Common myeloid progenitor, CD34-positive (primary cell): ENCODE data around the gene SYNJ2.
A peak's percentile ranks its signal among the peaks of the same experiment; 100 is the strongest.

Experiments used
- CTCF ChIA-PET: fragments of 350-600 bp; sonication (Branson Sonifier 250); formaldehyde crosslinking; loops from one replicate; lab custom pipeline; 2021; ENCODE audit warnings: antibody characterized with exemption; lab: Charles Lee
- POLR2A ChIA-PET: fragments of 350-600 bp; sonication (Branson Sonifier 250); formaldehyde crosslinking; loops from one replicate; lab custom pipeline; 2021; ENCODE audit warnings: antibody characterized with exemption; lab: Charles Lee
- DNase-seq, 3 donors: peaks; one replicate each; pipeline versions ENCODE4 v3.0.0 to v3.0.0-alpha.2; 2013
- H3K27ac ChIP-seq, 2 experiments: 1 replicate in 1 of 2; 2 replicates in 1 of 2; pipeline ENCODE4 v1.7.0; 2013; ENCODE audit warnings: inconsistent platforms in 2 of 2, low read length in 2 of 2, mild to moderate bottlenecking in 2 of 2, low read depth in 1 of 2, moderate library complexity in 1 of 2; ENCODE audit not compliant: severe bottlenecking in 2 of 2, insufficient read depth in 1 of 2, poor library complexity in 1 of 2
- H3K27me3 ChIP-seq, 5 experiments: replicated peaks in 2 of 5; 1 replicate in 3 of 5; 2 replicates in 2 of 5; pipeline versions ENCODE4 v1.6.1 to v1.7.0; 2013; ENCODE audit warnings: low read length in 4 of 5, mild to moderate bottlenecking in 2 of 5, moderate library complexity in 2 of 5, inconsistent platforms in 1 of 5; ENCODE audit not compliant: insufficient read depth in 5 of 5, control insufficient read depth in 4 of 5
- H3K36me3 ChIP-seq, 4 experiments: 1 replicate in 2 of 4; 2 replicates in 2 of 4; pipeline versions ENCODE4 v1.6.1 to v1.7.0; 2013; ENCODE audit warnings: low read length in 3 of 4, control low read depth in 1 of 4, mild to moderate bottlenecking in 1 of 4; ENCODE audit not compliant: control insufficient read depth in 4 of 4, insufficient read depth in 4 of 4
- H3K4me1 ChIP-seq, 4 experiments: 1 replicate in 3 of 4; 2 replicates in 1 of 4; pipeline versions ENCODE4 v1.6.1 to v1.7.1; 2013; ENCODE audit warnings: low read length in 3 of 4, mild to moderate bottlenecking in 3 of 4, control low read depth in 1 of 4, inconsistent platforms in 1 of 4, moderate library complexity in 1 of 4; ENCODE audit not compliant: control insufficient read depth in 4 of 4, insufficient read depth in 4 of 4; ENCODE audit errors: control extremely low read depth in 1 of 4
- H3K4me3 ChIP-seq, 7 experiments: 1 replicate in 4 of 7; 2 replicates in 3 of 7; pipeline versions ENCODE4 v1.5.1 to v1.7.0; 2013; ENCODE audit warnings: mild to moderate bottlenecking in 7 of 7, low read length in 6 of 7, moderate library complexity in 6 of 7, inconsistent platforms in 2 of 7, low read depth in 2 of 7, control low read depth in 1 of 7; ENCODE audit not compliant: insufficient read depth in 4 of 7, control insufficient read depth in 1 of 7; ENCODE audit errors: extremely low read depth in 1 of 7
- H3K9me3 ChIP-seq, 5 experiments: 1 replicate in 4 of 5; 2 replicates in 1 of 5; pipeline versions ENCODE4 v1.6.1 to v1.7.1; 2013; ENCODE audit warnings: low read length in 4 of 5, mild to moderate bottlenecking in 2 of 5, inconsistent platforms in 1 of 5, low read depth in 1 of 5, moderate library complexity in 1 of 5; ENCODE audit not compliant: control insufficient read depth in 4 of 5, insufficient read depth in 2 of 5; ENCODE audit errors: control extremely low read depth in 1 of 5
- WGBS: methylation state at CpG from one replicate; pipeline ENCODE4 v1.1.5; 2013; ENCODE audit not compliant: insufficient coverage; 5-methylcytosine and 5-hydroxymethylcytosine counted together

SYNJ2 gene

DNA sequence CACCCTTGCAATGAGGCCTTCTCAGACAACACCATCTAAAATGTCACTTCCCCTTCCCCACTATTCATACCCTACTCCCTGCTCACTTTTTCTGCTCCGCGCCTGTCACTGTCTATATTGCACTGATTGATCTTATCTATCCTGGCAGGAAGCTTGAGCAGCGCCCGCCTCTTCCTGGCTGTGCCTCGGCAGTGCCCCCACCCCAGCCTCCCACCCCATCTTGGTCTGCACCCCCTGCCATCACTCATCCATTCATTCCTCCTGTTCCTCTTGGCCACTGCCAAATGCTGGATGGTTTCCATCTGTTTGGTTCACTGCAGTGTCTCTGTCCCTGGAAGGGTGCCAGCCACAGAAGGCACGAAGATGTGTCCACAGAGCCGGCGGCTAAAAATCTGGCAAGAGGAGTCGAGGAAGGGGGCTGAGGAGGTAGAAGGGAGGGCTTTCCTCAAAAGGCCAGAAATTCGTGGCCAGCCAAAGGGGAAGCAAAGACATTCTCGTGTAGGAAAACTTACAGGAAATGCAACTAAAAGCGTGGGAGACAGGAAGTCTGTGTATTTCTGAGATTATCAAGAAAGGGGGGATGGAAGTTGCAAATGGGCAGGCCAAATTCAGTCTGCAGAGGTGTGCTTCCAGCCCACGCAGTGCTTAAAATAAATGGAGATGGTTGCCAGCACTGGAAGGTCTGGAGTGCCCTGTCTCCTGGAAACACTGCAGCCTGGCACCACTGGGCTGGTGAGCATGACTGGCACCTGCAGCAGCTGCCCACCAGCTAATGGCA, 27.6 kb downstream of the SYNJ2 start:
- no peaks in the 10 kb centered on the region for H3K27me3 ChIP-seq
- no peaks in the 10 kb centered on the region for H3K9me3 ChIP-seq
- no peak overlapping the region for H3K27ac ChIP-seq
- ChIA-PET POLR2A (no interaction called here), CTCF (no interaction called here)
- peak overlapping the region in 3 of 7 experiments; percentile 1 to 40 (median 22) for H3K4me3 ChIP-seq
- H3K4me1 ChIP-seq, result peaks cover 2 to 27% (median 20%) of the 10 kb centered on the region in 4 experiments
- DNase-seq, result peak; percentile 24 to 80 (median 76)
- H3K36me3 ChIP-seq, result no peaks in the 10 kb centered on the region
- WGBS, result 2% methylated on average over 11 of the region's 13 CpGs

DNA sequence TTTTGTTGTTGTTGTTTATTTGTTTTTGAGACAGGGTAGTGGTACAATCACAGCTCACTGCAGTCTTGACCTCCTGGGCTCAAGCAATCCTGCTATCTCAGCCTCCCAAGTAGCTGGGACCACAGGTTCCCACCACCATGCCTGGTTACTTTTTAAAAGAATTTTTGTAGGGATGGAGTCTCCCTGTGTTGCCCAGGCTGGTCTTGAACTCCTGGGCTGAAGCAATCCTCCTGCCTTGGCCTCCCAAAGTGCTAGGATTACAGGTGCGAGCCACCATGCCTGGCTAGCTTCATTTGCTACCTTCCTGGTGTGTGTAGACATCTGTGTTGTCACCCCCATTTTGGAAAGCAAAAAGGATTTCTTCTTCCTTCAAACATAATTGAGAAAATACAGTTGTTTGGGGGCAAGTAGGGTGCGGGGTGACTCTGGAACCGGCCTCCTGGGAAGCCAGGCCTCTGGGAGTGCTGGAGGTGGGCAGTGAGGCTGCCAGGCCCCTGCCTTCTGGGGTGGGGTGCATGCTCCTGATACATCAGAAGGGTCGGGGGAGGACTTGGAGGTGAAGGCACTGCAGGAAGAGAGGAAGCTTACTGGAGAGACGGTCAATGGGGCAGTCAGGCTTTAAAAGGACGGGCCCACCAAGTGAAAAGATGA, 28.4 kb downstream of the SYNJ2 start:
- no peak for DNase-seq
- H3K27ac ChIP-seq, result no peak overlapping the region
- no peak overlapping the region for H3K4me3 ChIP-seq
- H3K9me3 ChIP-seq, result no peaks in the 10 kb centered on the region
- POLR2A ChIA-PET, result no interaction called here
- no peaks in the 10 kb centered on the region for H3K27me3 ChIP-seq
- CTCF ChIA-PET, result no interaction called here
- H3K36me3 ChIP-seq, result no peaks in the 10 kb centered on the region
- peaks cover 5 to 26% (median 19%) of the 10 kb centered on the region in 4 experiments for H3K4me1 ChIP-seq
- 94% methylated on average over 6 of the region's 6 CpGs for WGBS

DNA sequence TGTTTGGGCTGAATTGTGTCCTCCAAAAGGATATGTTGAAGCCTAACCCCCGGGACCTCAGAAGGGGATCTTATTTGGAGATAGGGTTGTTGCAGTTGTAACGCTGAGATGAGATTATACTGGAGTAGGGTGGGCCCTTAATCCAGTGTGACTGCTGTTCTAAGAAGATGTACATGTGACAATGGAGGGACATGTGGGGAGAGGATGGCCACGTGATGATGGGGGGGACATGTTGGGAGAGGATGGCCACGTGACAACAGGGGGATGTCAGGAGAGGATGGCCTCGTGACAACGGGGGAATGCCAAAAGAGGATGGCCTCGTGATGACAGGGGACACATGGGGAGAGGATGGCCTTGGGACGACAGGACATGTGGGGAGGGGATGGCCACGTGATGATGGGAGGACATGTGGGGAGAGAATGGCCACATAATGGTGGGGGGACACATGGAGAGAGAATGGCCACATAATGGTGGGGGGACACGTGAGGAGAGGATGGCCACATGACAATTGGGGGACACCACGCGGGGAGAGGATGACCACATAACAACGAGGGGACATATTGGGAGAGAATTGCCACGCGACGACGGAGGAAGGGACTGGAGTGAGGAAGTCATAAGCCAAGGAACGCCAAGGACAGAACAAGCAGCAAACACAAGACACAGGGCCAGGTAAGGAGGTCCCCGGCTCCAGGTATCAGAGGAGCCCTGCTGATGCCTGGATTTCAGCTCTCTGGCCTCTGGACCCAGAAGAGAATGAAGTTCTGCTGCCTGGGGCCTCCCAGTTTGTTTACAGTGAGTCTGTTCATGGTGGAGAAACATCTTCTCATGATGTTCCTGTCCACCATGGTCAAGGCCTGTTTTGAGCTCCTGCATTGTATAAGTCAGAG, 29.2 kb downstream of the SYNJ2 start:
- no peaks in the 10 kb centered on the region for H3K27me3 ChIP-seq
- H3K9me3 ChIP-seq, result no peaks in the 10 kb centered on the region
- ChIA-PET CTCF (interaction anchor here (1.5 kb wide), 1 partner anchor 10 kb away, joined by 4 read pairs; no protein-coding TSS in a partner anchor), POLR2A (no interaction called here)
- no peak overlapping the region for H3K27ac ChIP-seq
- WGBS, result 96% methylated on average over 17 of the region's 19 CpGs
- peaks cover 5 to 28% (median 19%) of the 10 kb centered on the region in 4 experiments for H3K4me1 ChIP-seq
- no peak overlapping the region for H3K4me3 ChIP-seq
- no peak for DNase-seq
- no peaks in the 10 kb centered on the region for H3K36me3 ChIP-seq

DNA sequence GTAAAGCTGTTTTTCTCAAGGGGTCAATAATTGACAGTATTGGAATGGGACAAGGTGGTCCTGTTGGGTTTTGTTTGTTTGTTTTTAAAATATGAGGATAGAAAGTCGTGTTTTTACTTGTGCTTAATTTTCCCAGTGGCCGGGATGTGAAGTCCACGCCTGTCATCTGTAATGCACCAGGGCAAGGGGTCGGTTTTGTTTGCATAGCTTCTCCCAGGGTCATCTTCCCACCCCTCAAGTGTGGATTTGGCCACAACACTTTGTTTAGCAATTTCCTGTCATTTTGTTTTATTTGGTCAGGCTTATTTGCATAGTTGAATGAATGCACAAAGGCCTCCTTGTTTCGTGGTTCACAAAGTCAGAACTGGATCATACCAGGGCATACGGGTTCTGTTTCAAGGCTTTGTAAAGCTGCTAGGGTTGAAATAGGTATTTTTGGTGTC, 29.8 kb downstream of the SYNJ2 start:
- 95% methylated on average over 6 of the region's 6 CpGs for WGBS
- Histone ChIP-seq H3K9me3 (no peaks in the 10 kb centered on the region), H3K4me3 (no peak overlapping the region), H3K4me1 (peaks cover 5 to 28% (median 19%) of the 10 kb centered on the region in 4 experiments), H3K27me3 (no peaks in the 10 kb centered on the region), H3K36me3 (no peaks in the 10 kb centered on the region), H3K27ac (no peak overlapping the region)
- POLR2A ChIA-PET, result no interaction called here
- no peak for DNase-seq
- CTCF ChIA-PET, result interaction anchor here (1.5 kb wide), 1 partner anchor 10 kb away, joined by 4 read pairs; no protein-coding TSS in a partner anchor

DNA sequence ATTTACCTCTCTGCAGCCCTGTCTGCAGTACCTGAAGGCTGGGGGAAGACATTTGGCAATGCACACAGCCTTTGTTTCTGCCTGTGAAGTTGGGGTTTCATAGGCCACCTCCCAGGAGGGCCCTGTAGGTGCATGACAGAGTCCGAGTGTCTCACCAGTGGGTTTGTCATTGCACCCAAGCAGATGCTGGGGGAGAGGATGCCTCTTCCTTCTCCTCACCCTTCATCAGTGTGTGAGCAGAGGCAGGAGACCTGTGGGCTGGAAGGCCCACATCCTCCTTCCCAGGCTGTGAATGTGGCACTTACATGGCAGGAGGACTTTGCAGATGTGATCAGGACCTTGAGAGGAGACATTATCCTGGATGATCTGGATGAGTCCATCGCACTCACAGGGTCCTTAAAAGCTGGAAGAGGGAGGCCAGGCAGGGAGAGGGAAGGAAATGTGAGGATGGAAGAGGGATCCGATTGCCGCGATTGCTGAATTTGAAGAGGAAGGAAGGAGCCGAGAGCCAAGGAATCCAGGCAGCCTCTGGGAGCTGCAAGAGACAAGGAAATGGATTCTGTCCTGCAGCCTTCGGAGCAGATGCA, 30.4 kb downstream of the SYNJ2 start:
- POLR2A ChIA-PET, result no interaction called here
- H3K9me3 ChIP-seq, result no peaks in the 10 kb centered on the region
- no peak for DNase-seq
- CTCF ChIA-PET, result interaction anchor here (1.5 kb wide), 1 partner anchor 9 kb away, joined by 4 read pairs; no protein-coding TSS in a partner anchor
- no peaks in the 10 kb centered on the region for H3K36me3 ChIP-seq
- 96% methylated on average over 7 of the region's 7 CpGs for WGBS
- no peak overlapping the region for H3K27ac ChIP-seq
- no peaks in the 10 kb centered on the region for H3K27me3 ChIP-seq
- H3K4me1 ChIP-seq, result peaks cover 5 to 28% (median 19%) of the 10 kb centered on the region in 4 experiments
- H3K4me3 ChIP-seq, result no peak overlapping the region

DNA sequence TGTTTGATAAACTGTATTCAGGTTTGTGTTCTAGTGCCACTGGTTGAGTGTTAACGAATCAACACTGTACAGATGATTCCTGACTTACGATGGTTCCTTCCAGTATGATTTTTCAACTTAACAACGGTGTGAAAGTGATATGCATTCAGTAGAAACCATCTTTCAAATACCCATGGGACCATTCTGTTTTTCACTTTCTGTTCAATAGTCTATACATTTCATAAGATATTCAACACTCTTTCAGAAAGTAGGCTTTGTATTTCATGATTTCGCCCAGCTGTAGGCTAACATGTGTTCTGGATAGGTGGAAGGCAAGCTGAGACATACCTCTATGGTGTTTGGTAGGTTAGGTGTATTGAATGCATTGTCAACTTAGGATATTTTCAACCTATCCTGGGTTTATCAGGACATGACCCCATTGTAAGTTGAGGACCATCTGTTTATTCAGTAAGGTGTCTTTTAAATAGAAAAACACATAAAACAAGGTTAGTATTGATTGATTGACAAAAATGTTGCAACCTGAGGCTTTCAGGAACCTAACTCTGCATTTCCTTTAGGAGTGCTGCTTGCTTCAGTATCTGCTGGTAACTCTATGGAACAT, 32.3 kb downstream of the SYNJ2 start:
- H3K9me3 ChIP-seq, result no peaks in the 10 kb centered on the region
- no peak for DNase-seq
- H3K4me3 ChIP-seq, result no peak overlapping the region
- CTCF ChIA-PET, result interaction anchor here (0.8 to 4.2 kb wide), 4 partner anchors 12 to 267 kb away, joined by 3 to 22 read pairs (median 4); no protein-coding TSS in a partner anchor
- H3K27ac ChIP-seq, result no peak overlapping the region
- POLR2A ChIA-PET, result no interaction called here
- WGBS, result 100% methylated on average over 1 of the region's 4 CpGs
- no peaks in the 10 kb centered on the region for H3K27me3 ChIP-seq
- peaks cover 5 to 28% (median 13%) of the 10 kb centered on the region in 4 experiments for H3K4me1 ChIP-seq
- H3K36me3 ChIP-seq, result peaks cover 0 to 9% (median 7%) of the 10 kb centered on the region in 4 experiments
